ENCODE results near the gene CMTR1.
A peak's percentile ranks its signal among the peaks of the same experiment; 100 is the strongest.

The CMTR1 gene

DNA sequence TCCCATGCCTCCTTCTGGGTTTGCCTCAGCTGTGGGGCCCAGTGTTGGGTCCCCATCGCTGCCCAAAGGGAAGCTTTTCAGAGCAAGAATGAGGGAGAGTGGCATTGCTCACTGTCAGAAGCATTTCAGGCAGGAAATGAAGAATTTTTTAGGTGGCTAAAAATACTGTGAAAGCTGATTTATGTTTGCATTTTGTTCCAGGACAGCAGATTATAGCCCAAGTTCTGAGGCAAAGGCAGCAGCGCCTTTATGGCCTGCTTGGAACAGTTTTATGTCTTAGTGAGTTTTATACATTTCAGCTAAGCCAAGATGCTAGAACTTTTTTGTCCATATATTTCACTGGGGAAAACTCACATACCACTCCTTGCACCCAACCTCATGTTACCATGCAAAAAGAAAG, 71.0 kb downstream of the CMTR1 start:
- no peak overlapping the region for H3K4me3 ChIP-seq (ENCODE audit: low read depth, low read length)
- DNase-seq (ENCODE audit: low read depth), result no peak
- TF ChIP-seq, protein P1, sequence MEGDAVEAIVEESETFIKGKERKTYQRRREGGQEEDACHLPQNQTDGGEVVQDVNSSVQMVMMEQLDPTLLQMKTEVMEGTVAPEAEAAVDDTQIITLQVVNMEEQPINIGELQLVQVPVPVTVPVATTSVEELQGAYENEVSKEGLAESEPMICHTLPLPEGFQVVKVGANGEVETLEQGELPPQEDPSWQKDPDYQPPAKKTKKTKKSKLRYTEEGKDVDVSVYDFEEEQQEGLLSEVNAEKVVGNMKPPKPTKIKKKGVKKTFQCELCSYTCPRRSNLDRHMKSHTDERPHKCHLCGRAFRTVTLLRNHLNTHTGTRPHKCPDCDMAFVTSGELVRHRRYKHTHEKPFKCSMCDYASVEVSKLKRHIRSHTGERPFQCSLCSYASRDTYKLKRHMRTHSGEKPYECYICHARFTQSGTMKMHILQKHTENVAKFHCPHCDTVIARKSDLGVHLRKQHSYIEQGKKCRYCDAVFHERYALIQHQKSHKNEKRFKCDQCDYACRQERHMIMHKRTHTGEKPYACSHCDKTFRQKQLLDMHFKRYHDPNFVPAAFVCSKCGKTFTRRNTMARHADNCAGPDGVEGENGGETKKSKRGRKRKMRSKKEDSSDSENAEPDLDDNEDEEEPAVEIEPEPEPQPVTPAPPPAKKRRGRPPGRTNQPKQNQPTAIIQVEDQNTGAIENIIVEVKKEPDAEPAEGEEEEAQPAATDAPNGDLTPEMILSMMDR (IDR thresholded peaks at IDR 0.05; ENCODE audit: insufficient read depth, low read depth, low read length, missing control alignments), result no peak

- no peak for DNase-seq (ENCODE audit: low read depth)
- H3K4me3 ChIP-seq (ENCODE audit: low read depth, low read length), result no peak overlapping the region
- TF ChIP-seq, protein P1 (IDR thresholded peaks at IDR 0.05; ENCODE audit: insufficient read depth, low read depth, low read length, missing control alignments), result no peak
Observed at GRCh38 chr6:37506479-37506878, 73.5 kb downstream of the CMTR1 start.

DNA sequence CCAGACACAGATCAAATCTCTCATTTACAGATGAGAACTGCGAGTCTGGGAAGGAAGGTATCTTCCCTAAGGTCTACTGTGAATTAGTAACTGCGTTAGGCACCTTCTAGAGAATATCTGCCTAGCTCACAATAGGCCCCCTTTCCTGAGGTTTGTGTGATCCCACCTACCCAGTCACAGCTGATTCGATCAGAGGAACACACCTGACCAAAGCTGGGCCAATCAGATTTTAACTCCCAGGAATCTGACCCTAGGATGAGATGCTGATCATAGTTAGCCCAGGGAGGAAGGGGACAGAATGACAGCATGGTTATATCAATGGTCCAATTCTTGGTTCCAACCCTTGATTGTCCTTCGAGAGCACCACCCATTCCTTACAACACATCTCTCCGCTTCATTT, 74.1 kb downstream of the CMTR1 start:
- H3K4me3 ChIP-seq (ENCODE audit: low read depth, low read length), result no peak overlapping the region
- TF ChIP-seq, protein P1 (IDR thresholded peaks at IDR 0.05; ENCODE audit: insufficient read depth, low read depth, low read length, missing control alignments), result no peak
- DNase-seq (ENCODE audit: low read depth), result no peak

GRCh38 chr6:37507690-37508421, 74.8 kb downstream of the CMTR1 start:
- no peak overlapping the region for H3K4me3 ChIP-seq (ENCODE audit: low read depth, low read length)
- peak; percentile 79 for DNase-seq (ENCODE audit: low read depth)
- TF ChIP-seq, protein P1 (IDR thresholded peaks at IDR 0.05; ENCODE audit: insufficient read depth, low read depth, low read length, missing control alignments), result no peak

DNA sequence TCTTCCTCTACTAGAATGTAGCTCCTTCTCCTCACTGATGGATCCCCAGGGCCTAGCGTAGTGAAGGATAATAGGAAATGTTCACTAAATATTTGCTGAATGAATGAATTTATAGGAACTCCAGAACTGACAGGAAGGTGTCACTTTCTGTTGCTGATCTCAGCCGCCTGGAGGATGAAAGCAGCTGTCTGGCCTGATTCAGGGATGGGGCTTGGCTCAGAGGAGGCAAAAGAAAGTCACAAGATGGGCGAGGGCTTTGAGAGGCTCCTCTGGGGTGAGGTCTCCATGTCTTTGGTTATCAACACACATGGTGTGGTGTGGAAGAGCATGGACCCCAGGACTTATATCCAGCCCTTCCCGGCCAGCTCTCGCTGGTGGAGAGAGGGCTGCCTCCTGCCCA, 78.2 kb downstream of the CMTR1 start:
- DNase-seq (ENCODE audit: low read depth), result no peak
- H3K4me3 ChIP-seq (ENCODE audit: low read depth, low read length), result no peak overlapping the region
- TF ChIP-seq, protein P1 (IDR thresholded peaks at IDR 0.05; ENCODE audit: insufficient read depth, low read depth, low read length, missing control alignments), result no peak

DNA sequence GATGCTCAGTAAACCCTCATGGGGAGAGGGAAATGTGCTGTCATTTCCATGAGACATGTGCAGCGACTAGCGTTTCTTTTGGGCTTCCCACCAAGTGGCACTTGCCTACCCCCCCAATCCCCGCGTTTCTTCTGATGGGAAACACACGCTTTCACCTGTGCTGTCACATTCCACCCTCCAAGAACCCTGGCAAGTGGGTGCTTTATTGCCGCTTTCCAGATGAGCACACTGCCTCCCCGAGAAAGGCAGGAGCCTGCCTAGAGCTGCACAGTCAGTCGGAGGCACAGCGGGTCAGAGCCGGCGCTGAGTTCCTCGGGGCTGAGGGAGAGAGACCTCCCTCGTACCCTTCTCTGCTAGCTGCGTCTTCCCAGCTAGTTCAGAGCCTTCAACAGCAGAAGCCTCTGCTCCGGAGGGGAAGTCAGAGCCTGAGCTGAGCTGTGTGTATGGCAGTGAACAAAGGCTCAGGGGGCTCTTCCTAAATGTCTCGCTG, 78.9 kb downstream of the CMTR1 start:
- TF ChIP-seq, protein P1 (IDR thresholded peaks at IDR 0.05; ENCODE audit: insufficient read depth, low read depth, low read length, missing control alignments), result no peak
- H3K4me3 ChIP-seq (ENCODE audit: low read depth, low read length), result no peak overlapping the region
- no peak for DNase-seq (ENCODE audit: low read depth)

All from GM12865 (cell line).